Embryonic facial prominence (tissue), 1 donor: ENCODE data around the gene PITRM1.
"Not testable (repeated sequence)": the region's sequence is repeated elsewhere in the genome, so short reads cannot be mapped to it uniquely, and the experiment has no call there.

Experiments used
- DNase-seq: peaks from one replicate; pipeline ENCODE4 v3.0.0-alpha.2; 2016; ENCODE audit errors: extremely low spot score

PITRM1 gene

GRCh38 chr10:3199488-3199887 is 26.9 kb upstream of the PITRM1 start:
- no peak for DNase-seq

- no peak for DNase-seq
Observed at GRCh38 chr10:3198900-3199299, 26.3 kb upstream of the PITRM1 start.

GRCh38 chr10:3197348-3198003 is 24.9 kb upstream of the PITRM1 start:
- DNase-seq: peak; percentile 53

- no peak for DNase-seq
Observed at GRCh38 chr10:3196958-3197347, 24.4 kb upstream of the PITRM1 start.

- no peak for DNase-seq
Observed at GRCh38 chr10:3196482-3196881, 23.9 kb upstream of the PITRM1 start.

GRCh38 chr10:3195726-3196125 is 23.1 kb upstream of the PITRM1 start:
- no peak for DNase-seq

GRCh38 chr10:3195286-3195685 is 22.7 kb upstream of the PITRM1 start:
- no peak for DNase-seq

DNA sequence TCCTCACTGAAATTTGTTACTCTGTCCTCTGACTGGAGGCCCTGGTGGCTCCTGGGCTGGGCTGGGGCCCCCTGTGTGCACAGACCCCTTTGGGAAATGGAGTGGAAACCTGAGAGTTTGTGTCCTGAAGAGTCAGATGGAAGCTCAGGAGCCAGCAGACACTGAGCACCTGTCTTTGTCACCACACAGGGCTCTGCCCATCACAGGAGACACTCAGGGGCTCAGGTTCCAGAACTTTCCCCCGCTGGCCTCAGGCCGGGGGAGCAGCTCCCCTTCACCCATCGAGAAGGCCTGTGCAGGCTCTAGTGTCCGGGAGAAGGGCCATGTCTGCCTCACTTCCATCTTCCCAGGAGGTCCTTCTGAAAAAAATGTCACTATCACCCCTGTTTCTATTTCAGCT is 22.3 kb upstream of the PITRM1 start:
- no peak for DNase-seq

DNA sequence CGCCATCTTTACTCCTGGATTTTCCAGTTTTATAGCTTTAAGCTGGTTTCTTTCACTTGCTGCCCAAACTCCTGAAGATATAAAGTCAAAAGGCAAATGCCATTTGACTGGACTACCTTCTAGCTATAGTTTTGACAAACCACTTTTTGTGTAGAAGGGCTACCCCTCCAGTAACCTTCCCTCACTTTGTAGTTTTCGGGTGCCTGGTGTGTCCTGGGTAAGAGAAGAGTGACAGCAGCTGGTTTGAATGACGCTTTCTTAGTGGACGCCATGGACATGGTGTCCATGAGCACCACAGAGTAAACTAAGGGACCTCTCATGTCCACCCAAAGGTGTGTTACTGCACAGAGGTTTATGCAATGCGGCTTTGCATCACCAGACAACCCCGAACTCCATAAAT is 21.2 kb upstream of the PITRM1 start:
- DNase-seq: no peak

DNA sequence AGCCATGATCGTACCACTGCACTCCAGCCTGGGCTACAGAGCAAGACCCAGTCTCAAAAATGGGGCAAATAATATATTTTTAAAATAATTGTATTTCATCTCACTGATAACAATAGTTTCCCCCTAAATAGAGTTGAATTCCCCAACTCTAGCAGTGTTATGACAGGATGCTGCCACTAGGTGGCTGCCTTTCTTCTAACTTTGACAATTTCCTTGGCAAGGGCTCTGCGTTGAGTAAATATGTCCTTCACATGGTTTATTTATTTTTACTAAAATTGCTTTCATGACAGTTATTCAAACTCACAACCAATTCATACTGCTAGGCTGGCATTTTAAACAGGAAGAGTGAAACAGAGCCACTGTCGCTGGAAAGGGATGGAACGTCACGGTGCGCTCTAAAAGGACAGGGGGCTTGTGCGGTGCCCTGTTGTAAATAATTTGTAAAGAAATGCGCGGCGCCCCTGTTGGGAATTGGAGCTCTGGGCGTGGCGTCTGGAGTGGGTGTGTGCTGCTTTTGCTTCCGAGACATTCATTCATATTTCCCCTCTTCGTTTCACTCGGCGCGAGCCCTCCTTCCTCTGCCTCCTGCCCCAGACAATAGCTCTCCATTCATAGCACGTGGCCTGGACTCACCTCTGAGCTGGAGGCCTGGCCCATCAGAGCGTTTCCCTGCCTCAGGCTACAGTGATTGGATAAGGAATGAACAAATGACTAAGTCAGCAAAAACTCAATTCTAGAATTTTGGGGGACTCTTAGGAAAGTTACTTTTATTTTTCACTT is 20.5 kb upstream of the PITRM1 start:
- peak; percentile 28 for DNase-seq

DNA sequence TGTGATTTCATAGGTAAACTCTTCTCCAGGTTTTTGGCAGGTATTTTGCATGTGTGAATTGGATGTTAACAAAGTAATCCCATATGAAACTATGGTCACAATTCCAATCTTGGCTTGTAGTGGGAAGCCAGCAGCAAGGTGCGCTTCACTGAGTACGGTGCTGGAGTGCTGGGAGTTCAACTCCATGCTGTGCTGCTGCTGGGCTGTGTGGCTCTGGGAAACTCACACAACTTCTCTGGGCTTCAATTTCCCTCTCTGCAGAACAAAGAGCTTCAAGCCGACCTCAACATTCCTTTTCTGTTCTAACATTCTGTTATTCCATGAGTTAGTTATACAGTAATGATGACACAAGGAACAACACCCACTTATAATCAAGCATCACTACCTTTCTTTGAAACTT is 18.2 kb upstream of the PITRM1 start:
- no peak for DNase-seq

GRCh38 chr10:3187229-3187628 is 14.6 kb upstream of the PITRM1 start:
- DNase-seq: not testable (repeated sequence)

GRCh38 chr10:3186368-3186767 is 13.8 kb upstream of the PITRM1 start:
- DNase-seq: no peak

DNA sequence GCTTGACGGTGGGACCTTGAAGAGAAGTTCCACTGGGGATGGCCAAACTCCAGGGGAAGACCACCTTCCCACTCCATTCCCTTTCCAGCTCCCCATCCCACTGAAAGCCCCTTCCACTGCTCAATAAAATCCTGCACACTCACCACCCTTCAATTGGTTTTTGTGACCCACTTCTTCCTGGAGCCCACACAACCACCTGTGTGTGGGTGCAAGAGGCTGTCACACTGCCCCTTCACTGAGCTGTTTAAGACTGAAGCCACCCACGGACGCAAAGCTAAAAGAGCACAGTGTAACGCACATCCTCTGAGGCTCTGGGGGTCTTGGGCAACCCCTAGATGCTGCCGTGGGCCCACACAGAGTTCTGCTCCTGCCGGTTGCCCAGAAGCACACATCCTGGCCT is 12.8 kb upstream of the PITRM1 start:
- no peak for DNase-seq

- no peak for DNase-seq
Observed at GRCh38 chr10:3180355-3181025, 7.9 kb upstream of the PITRM1 start.

GRCh38 chr10:3179174-3179573 is 6.6 kb upstream of the PITRM1 start:
- no peak for DNase-seq

DNA sequence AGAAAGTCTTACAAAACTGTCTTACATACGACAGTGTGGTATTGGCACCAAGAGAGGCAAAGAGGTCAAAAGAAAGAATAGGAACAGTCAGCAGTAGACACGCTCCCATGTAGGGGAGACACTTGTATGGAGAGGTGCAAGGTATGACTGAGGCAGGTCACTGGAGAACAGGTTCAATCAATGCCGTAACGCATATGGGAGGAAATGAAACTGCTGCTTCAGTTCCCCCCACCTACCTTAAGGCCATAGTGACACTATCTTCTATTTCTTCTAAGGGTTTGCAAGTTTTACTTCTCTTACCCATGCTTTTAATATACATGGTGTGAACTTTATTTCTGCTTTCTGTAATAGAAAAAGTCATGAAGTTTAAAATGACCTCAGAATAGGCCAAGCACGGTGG is 5.5 kb upstream of the PITRM1 start:
- no peak for DNase-seq

DNA sequence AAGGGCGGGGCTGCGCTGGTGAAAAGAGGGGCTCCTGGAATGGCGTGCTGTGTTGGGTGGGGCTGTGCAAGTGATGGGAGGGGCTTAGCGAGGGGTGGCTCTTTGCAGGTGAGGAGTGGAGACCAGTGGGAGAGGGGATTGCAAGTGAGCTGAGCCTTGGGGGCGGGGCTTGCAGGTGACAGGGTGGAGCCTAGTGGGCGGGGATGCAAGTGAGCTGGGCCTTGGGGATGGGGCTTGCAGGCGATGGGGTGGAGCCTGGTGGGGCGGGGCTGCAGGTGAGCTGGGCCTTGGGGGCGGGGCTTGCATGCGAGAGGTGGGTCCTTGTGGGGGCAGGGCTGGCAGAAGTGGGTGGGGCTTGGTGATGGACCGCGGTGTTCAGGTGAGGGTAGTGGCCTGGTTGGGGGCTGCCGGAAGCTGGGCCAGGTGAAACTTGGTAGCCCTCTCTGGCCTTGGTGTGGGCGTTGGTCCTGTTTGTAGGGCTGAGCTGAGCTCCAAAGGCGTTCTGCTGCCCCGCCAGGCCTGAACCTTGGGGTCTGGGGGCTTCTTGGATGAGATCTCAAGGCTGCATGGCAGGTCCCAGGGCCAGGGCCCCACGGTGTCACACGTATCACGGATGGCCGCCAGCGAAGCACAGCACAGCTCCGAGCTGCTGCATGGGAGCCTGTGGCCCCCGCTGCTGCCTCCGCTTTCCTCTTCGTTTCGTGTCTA is 743 bp upstream of the PITRM1 start:
- DNase-seq: peak; percentile 12

- DNase-seq: no peak
Observed at GRCh38 chr10:3172081-3172445, 519 bp downstream of the PITRM1 start.

DNA sequence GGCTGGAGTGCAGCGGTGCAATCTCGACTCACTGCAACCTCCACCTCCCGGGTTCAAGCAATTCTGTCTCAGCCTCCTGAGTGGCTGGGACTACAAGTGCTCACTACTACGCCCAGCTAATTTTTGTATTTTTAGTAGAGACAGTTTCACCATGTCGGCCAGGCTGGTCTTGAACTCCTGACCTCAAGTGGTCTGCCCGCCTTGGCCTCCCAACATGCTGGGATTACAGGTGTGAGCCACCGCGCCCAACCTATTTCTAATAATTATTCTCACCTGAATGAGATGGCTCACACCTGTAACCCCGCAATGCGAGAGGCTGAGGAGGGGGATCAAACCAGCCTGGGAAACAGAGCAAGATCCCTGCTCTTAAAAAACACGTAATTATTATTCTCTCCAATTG is 1.1 kb downstream of the PITRM1 start:
- DNase-seq: not testable (repeated sequence)

DNA sequence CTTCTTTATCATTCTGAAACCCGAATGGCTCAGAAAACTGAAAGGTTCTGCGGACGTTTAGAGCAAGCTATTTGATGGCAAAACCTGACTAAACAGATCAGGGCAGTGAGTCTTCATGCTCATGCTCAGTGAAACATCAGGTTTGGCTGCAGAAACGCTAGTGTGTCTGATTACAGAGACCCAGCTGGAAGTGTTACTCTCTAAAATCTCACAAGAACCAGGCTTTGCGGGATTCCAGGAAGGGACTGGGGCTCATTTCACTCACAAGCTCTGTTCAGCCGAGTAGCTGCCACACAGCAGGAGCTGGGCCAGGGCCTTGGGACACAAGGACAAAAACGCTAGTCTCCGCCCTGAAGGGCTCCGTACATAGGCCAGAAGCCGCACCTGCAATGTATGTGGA is 2.9 kb downstream of the PITRM1 start:
- no peak for DNase-seq

GRCh38 chr10:3169271-3169670 is 3.3 kb downstream of the PITRM1 start:
- no peak for DNase-seq
